ENCODE measurements around the gene RARB.

GRCh38 chr3:25558121-25558520 is 130.1 kb downstream of the RARB start:
- TF ChIP-seq CTCF (IDR thresholded peaks at IDR 0.05; ENCODE audit: insufficient read depth, low read length) = no peak
- no peak for TF ChIP-seq SPI1 (IDR thresholded peaks at IDR 0.05; ENCODE audit: borderline replicate concordance, low read depth)
- TF ChIP-seq POLR2AphosphoS5 (IDR thresholded peaks at IDR 0.05; ENCODE audit: low read depth) = no peak
- no peak for TF ChIP-seq GABPA (IDR thresholded peaks at IDR 0.05; ENCODE audit: low read depth)
